ENCODE measurements around the gene GRAP2. TPM values are rescaled to one million over a fixed set of nuclear protein-coding genes. Genes with fewer than 3 reads are reported as not detected.

The GRAP2 gene
- total RNA-seq, 1 donor from 2014 or later = not detected

DNA sequence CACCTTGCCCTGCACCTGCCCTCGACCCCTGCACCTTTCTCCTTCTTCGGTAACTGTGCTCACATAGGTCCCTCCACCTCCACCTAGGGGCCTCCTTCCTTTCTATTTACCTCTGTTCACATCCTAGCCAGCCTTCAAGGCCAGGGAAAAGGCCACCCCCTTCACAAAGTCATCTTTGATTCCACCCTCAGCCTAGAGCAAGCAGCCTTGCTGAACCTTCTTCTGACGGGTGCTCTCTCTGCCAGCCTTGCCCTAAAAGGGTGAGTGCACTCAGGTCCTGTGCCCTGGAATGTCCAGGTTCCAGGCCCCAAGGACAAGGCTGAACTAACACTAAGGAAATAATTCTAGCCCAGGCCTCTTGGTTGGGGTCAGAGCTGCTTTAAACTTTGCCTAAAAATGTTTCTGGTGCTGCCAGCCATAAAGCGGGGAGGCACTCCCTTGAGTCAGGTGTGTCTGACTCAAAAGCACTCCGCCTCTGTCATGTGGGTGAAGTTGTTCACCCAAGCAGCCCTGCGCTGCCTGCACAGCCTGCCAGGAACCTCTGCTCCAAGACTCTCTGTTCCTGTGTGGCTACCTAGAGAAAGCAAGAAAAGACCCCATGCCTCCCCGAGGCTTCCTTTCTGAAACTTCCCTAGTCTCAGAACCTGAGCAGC lies 84.6 kb downstream of the GRAP2 start:
- H3K4me3 Mint-ChIP-seq = no peak overlapping the region
- no peak overlapping the region for H3K27ac ChIP-seq
- H2AFZ ChIP-seq (replicated peaks) = no peak overlapping the region
- no peaks in the 10 kb centered on the region for H3K79me2 ChIP-seq (ENCODE audit: low read depth)
- no peaks in the 10 kb centered on the region for H4K20me1 ChIP-seq (ENCODE audit: low read depth)
- DNase-seq (ENCODE audit: low spot score) = no peak
- no peak overlapping the region for H3K4me3 ChIP-seq
- H3F3A ChIP-seq (ENCODE audit: low read depth) = no peaks in the 10 kb centered on the region
- no peak overlapping the region for H3K4me2 ChIP-seq
- no peaks in the 10 kb centered on the region for H3K36me3 Mint-ChIP-seq
- TF ChIP-seq EZH2phosphoT487 (IDR thresholded peaks at IDR 0.05) (no peak), EZH2 (IDR thresholded peaks at IDR 0.05) (no peak)
- TF ChIP-seq, protein P1, sequence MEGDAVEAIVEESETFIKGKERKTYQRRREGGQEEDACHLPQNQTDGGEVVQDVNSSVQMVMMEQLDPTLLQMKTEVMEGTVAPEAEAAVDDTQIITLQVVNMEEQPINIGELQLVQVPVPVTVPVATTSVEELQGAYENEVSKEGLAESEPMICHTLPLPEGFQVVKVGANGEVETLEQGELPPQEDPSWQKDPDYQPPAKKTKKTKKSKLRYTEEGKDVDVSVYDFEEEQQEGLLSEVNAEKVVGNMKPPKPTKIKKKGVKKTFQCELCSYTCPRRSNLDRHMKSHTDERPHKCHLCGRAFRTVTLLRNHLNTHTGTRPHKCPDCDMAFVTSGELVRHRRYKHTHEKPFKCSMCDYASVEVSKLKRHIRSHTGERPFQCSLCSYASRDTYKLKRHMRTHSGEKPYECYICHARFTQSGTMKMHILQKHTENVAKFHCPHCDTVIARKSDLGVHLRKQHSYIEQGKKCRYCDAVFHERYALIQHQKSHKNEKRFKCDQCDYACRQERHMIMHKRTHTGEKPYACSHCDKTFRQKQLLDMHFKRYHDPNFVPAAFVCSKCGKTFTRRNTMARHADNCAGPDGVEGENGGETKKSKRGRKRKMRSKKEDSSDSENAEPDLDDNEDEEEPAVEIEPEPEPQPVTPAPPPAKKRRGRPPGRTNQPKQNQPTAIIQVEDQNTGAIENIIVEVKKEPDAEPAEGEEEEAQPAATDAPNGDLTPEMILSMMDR (IDR thresholded peaks at IDR 0.05) = no peak
- H3K9me3 Mint-ChIP-seq = no peaks in the 10 kb centered on the region
- H3K27ac Mint-ChIP-seq = peak overlapping the region; percentile 88
- H3K27me3 ChIP-seq = peaks cover 24% of the 10 kb centered on the region
- H3K27me3 Mint-ChIP-seq (ENCODE audit: insufficient read depth, low read depth) = peaks cover 16% of the 10 kb centered on the region
- no peaks in the 10 kb centered on the region for H3K36me3 ChIP-seq
- H3K4me1 ChIP-seq = no peaks in the 10 kb centered on the region
- no peaks in the 10 kb centered on the region for H3K9me3 ChIP-seq (ENCODE audit: low read depth)
- H3K9ac ChIP-seq = no peak overlapping the region
- H3K4me1 Mint-ChIP-seq = peaks cover 10% of the 10 kb centered on the region

DNA sequence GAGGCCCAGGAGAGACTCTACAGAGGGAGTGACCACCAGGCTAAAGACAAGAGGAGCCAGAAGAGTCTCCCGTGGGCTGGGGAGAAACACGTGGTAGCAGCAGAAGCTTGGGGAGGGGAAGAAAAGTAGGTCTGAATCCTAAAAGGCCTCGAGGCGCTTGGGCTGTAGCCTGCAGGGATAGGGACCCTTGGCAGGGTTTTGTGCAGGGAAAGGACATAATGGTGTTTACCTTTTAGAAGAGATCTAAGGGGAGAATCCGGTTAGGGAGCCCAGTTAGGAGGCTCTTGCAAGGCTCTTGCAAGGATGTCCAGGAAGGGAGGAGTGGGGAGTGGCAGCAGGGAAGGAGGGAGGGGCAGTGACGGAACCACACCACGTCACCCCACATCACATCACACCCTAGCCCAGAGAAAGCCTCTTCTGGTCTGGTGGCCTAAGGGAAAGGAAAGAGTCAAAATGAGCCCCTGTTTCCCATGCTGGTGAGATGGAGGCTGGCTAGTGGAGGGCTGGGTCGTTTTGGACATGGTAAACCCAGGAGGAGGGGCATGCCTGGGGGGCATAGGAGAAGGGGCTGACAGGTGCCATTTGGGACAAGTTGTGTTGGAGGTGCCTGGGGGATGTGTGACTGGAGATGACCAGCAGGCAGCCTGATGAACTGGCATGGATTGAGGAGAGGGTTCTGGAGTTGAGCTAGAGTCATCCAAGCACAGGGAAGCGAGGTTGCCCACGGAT lies 87.7 kb downstream of the GRAP2 start:
- Histone ChIP-seq H4K20me1 (ENCODE audit: low read depth) (no peaks in the 10 kb centered on the region), H3K36me3 (no peaks in the 10 kb centered on the region), H3F3A (ENCODE audit: low read depth) (peaks cover 5% of the 10 kb centered on the region), H3K79me2 (ENCODE audit: low read depth) (no peaks in the 10 kb centered on the region), H3K9me3 (ENCODE audit: low read depth) (no peaks in the 10 kb centered on the region), H3K27me3 (peaks cover 54% of the 10 kb centered on the region), H3K9ac (no peak overlapping the region), H3K4me3 (no peak overlapping the region), H2AFZ (replicated peaks) (no peak overlapping the region), H3K4me1 (no peaks in the 10 kb centered on the region), H3K27ac (no peak overlapping the region), H3K4me2 (no peak overlapping the region)
- peak overlapping the region; percentile 61 for H3K27ac Mint-ChIP-seq
- H3K36me3 Mint-ChIP-seq = no peaks in the 10 kb centered on the region
- H3K27me3 Mint-ChIP-seq (ENCODE audit: insufficient read depth, low read depth) = peaks cover 33% of the 10 kb centered on the region
- no peak overlapping the region for H3K4me3 Mint-ChIP-seq
- DNase-seq (ENCODE audit: low spot score) = no peak
- peaks cover 7% of the 10 kb centered on the region for H3K4me1 Mint-ChIP-seq
- H3K9me3 Mint-ChIP-seq = no peaks in the 10 kb centered on the region
- TF ChIP-seq, protein P1 (IDR thresholded peaks at IDR 0.05) = no peak
- TF ChIP-seq EZH2 (IDR thresholded peaks at IDR 0.05) = no peak
- TF ChIP-seq EZH2phosphoT487 (IDR thresholded peaks at IDR 0.05) = no peak

DNA sequence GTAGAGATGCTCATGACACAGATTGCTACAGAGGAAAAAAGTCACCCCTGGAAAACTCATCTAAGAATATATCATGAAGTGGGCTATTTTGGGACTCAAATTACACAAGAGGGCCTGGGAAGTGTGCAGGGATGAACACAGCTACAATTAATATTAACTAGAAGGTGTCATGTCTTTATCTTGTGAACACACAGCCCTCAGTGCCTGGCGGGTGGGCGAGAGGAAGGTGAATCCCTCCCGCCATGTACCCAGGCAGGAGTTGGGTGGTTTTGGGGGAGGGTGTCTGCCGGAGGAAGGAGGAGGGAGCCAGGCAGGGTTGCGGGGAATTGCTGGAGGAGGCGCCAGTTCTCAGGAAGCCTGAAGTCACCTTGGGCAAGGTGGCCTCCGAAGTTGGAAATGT lies 88.7 kb downstream of the GRAP2 start:
- peaks cover 9% of the 10 kb centered on the region for H3F3A ChIP-seq (ENCODE audit: low read depth)
- no peak overlapping the region for H3K4me3 ChIP-seq
- no peaks in the 10 kb centered on the region for H3K9me3 ChIP-seq (ENCODE audit: low read depth)
- no peak overlapping the region for H3K4me2 ChIP-seq
- no peak overlapping the region for H3K27ac ChIP-seq
- H2AFZ ChIP-seq (replicated peaks) = no peak overlapping the region
- peaks cover 11% of the 10 kb centered on the region for H3K4me1 Mint-ChIP-seq
- no peak overlapping the region for H3K9ac ChIP-seq
- H3K9me3 Mint-ChIP-seq = no peaks in the 10 kb centered on the region
- no peaks in the 10 kb centered on the region for H3K79me2 ChIP-seq (ENCODE audit: low read depth)
- peaks cover 65% of the 10 kb centered on the region for H3K27me3 ChIP-seq
- no peak overlapping the region for H3K27ac Mint-ChIP-seq
- no peaks in the 10 kb centered on the region for H3K36me3 Mint-ChIP-seq
- no peak for DNase-seq (ENCODE audit: low spot score)
- TF ChIP-seq, protein P1 (IDR thresholded peaks at IDR 0.05) = no peak
- no peak for TF ChIP-seq EZH2phosphoT487 (IDR thresholded peaks at IDR 0.05)
- TF ChIP-seq EZH2 (IDR thresholded peaks at IDR 0.05) = no peak
- H3K4me3 Mint-ChIP-seq = no peak overlapping the region
- no peaks in the 10 kb centered on the region for H3K36me3 ChIP-seq
- H3K4me1 ChIP-seq = no peaks in the 10 kb centered on the region
- H4K20me1 ChIP-seq (ENCODE audit: low read depth) = peaks cover 3% of the 10 kb centered on the region
- H3K27me3 Mint-ChIP-seq (ENCODE audit: insufficient read depth, low read depth) = peaks cover 37% of the 10 kb centered on the region

All from neural progenitor cell (in vitro differentiated cells).